Measurements from ENCODE around the gene ACOT11. TPM values are rescaled to one million over a fixed set of nuclear protein-coding genes. Genes with fewer than 3 reads are reported as not detected.

Gene ACOT11
- total RNA-seq, 1 donor from 2014 or later = 0.25 TPM

- TF ChIP-seq CTCF (IDR thresholded peaks at IDR 0.05) = no peak
- Mint-ChIP-seq H3K4me1 (ENCODE audit: low read depth) (no peaks in the 10 kb centered on the region), H3K27me3 (ENCODE audit: low read depth) (no peaks in the 10 kb centered on the region), H3K4me3 (ENCODE audit: unreplicated experiment) (no peak overlapping the region), H3K36me3 (ENCODE audit: low read depth) (no peaks in the 10 kb centered on the region), H3K9me3 (ENCODE audit: low read depth) (no peaks in the 10 kb centered on the region), H3K27ac (ENCODE audit: unreplicated experiment) (no peak overlapping the region)
- DNase-seq (ENCODE audit: low spot score) = no peak
Measured at GRCh38 chr1:54584575-54584974, 36.5 kb downstream of the ACOT11 start.

GRCh38 chr1:54585181-54586066 lies 37.4 kb downstream of the ACOT11 start:
- Mint-ChIP-seq H3K27ac (ENCODE audit: unreplicated experiment) (no peak overlapping the region), H3K4me1 (ENCODE audit: low read depth) (no peaks in the 10 kb centered on the region), H3K36me3 (ENCODE audit: low read depth) (no peaks in the 10 kb centered on the region), H3K27me3 (ENCODE audit: low read depth) (no peaks in the 10 kb centered on the region), H3K4me3 (ENCODE audit: unreplicated experiment) (no peak overlapping the region), H3K9me3 (ENCODE audit: low read depth) (no peaks in the 10 kb centered on the region)
- TF ChIP-seq CTCF (IDR thresholded peaks at IDR 0.05) = no peak
- DNase-seq (ENCODE audit: low spot score) = no peak

GRCh38 chr1:54588377-54588776 lies 40.3 kb downstream of the ACOT11 start:
- no peaks in the 10 kb centered on the region for H3K4me1 Mint-ChIP-seq (ENCODE audit: low read depth)
- no peak overlapping the region for H3K27ac Mint-ChIP-seq (ENCODE audit: unreplicated experiment)
- no peak overlapping the region for H3K4me3 Mint-ChIP-seq (ENCODE audit: unreplicated experiment)

GRCh38 chr1:54591127-54591756 lies 43.2 kb downstream of the ACOT11 start:
- H3K4me1 Mint-ChIP-seq (ENCODE audit: low read depth) = no peaks in the 10 kb centered on the region
- DNase-seq (ENCODE audit: low spot score) = no peak
- H3K27me3 Mint-ChIP-seq (ENCODE audit: low read depth) = no peaks in the 10 kb centered on the region

More at GRCh38 chr1:54588377-54588776, 40.3 kb downstream of the ACOT11 start:
- DNase-seq (ENCODE audit: low spot score) = no peak
- TF ChIP-seq CTCF (IDR thresholded peaks at IDR 0.05) = no peak
- H3K9me3 Mint-ChIP-seq (ENCODE audit: low read depth) = no peaks in the 10 kb centered on the region
- H3K36me3 Mint-ChIP-seq (ENCODE audit: low read depth) = no peaks in the 10 kb centered on the region
- no peaks in the 10 kb centered on the region for H3K27me3 Mint-ChIP-seq (ENCODE audit: low read depth)

More at GRCh38 chr1:54591127-54591756, 43.2 kb downstream of the ACOT11 start:
- no peak overlapping the region for H3K27ac Mint-ChIP-seq (ENCODE audit: unreplicated experiment)
- no peak for TF ChIP-seq CTCF (IDR thresholded peaks at IDR 0.05)
- no peaks in the 10 kb centered on the region for H3K9me3 Mint-ChIP-seq (ENCODE audit: low read depth)
- no peaks in the 10 kb centered on the region for H3K36me3 Mint-ChIP-seq (ENCODE audit: low read depth)
- H3K4me3 Mint-ChIP-seq (ENCODE audit: unreplicated experiment) = no peak overlapping the region
